Endometrial microvascular endothelial cells (primary cell): ENCODE data around the gene TBC1D10B. TPM values are rescaled to one million over a fixed set of nuclear protein-coding genes. Genes with fewer than 3 reads are reported as not detected.
"Not testable (repeated sequence)": the region's sequence is repeated elsewhere in the genome, so short reads cannot be mapped to it uniquely, and the experiment has no call there.

Experiments used
- in situ Hi-C: cut with HindIII; loops from 2 replicates; pipeline ENCODE4 v1.10.0; 2017; ENCODE audit warnings: low sequenced_read_pairs, low pct_unique_long_range_greater_than_20kb; ENCODE audit errors: inconsistent ontology term
- total RNA-seq: library from RNA; depleted of rRNA; stranded (reverse); fragments of >200 nt; gene quantifications from one replicate; pipeline ENCODE4 v1.2.3, GENCODE V29; 2015; ENCODE audit errors: inconsistent ontology term

The TBC1D10B gene
- total RNA-seq, 1 donor from 2014 or later = 69.5 TPM

DNA sequence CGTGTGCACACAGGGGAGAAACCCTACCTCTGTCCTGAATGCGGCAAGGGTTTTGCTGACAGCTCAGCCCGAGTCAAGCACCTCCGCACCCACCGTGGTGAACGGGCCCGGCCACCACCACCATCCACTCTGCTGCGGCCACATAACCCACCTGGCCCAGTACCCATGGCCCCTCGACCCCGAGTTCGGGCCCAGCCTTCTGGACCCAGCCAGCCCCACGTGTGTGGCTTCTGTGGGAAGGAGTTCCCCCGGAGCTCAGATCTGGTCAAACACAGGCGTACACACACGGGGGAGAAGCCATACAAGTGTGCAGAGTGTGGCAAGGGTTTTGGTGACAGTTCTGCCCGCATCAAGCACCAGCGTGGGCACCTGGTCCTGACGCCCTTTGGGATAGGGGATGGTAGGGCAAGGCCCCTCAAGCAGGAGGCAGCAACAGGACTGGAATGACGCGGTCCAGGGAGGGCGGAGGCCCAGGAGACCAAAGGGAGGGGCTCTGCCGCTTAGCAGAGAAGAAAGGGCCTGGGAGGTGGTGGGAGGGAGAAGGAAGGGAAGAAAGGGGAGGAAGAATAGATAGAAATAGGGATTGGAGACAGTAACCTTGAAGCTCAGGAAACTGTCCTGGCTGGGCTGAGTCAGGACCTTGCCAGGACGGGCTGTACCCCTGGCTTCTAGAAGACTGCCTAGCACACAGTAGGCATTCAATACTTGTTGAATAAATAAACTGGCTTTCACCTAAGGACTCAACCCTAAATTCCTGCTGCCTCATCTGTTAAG, 28.6 kb upstream of the TBC1D10B start:
- in situ Hi-C loops = no loop called here

DNA sequence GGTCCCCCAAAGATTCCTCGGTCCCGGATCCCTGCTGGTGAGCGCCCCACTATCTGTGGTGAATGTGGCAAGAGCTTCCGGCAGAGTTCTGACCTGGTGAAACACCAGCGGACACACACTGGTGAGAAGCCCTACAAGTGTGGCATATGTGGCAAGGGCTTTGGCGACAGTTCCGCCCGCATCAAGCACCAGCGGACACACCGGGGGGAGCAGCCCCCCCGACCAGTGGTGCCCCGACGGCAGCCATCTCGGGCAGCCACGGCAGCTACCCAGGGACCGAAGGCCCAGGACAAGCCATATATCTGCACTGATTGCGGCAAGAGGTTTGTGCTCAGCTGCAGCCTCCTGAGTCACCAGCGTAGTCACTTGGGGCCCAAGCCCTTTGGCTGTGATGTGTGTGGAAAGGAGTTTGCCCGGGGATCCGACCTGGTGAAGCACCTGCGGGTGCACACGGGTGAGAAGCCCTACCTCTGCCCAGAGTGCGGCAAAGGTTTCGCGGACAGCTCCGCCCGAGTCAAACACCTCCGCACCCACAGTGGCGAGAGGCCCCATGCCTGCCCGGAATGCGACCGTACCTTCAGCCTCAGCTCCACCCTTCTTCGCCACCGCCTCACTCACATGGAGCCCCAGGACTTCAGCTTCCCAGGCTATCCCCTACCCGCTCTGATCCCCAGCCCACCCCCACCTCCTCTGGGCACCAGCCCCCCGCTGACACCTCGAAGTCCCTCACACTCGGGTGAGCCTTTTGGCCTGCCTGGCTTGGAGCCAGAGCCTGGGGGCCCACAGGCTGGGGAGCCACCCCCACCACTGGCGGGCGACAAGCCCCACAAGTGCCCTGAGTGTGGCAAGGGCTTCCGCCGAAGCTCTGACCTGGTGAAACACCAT, 27.7 kb upstream of the TBC1D10B start:
- in situ Hi-C loops = no loop called here

DNA sequence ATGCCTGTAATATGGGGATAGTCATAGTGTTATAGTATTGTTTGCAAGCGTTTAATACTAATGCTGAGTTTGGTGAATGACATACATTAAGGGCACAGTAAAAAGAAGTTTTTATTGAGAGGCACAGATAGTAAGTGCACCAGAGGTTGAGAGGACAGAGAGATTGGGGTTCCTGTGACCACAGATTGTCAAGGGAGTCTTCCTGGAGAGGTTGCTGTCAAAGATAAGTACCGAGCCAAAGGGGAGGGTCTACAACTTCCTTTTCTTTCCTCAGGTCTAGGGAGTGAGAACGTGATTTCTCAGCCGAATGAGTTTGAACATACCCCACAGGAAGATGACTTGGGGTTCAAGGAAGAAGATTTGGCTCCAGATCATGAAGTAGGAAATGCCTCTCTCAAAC, 26.8 kb upstream of the TBC1D10B start:
- in situ Hi-C loops = no loop called here

DNA sequence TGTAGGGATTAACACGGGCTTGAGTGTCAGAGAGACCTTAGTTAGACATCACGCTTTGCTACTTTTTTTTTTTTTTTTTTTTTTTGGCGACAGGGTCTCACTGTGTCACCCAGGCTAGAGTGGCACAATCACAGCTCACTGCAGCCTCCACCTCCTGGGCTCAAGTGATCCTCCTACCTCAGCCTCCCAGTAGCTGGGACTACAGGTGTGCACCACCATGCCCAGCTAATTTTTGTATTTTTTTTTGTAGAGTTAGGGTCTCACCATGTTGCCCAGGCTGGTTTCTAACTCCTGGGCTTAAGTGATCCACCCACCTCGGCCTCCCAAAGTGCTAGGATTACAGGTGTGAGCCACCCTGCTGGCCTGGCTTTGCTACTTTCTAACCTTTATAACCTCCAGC, 26.3 kb upstream of the TBC1D10B start:
- in situ Hi-C loops = not testable (repeated sequence)

DNA sequence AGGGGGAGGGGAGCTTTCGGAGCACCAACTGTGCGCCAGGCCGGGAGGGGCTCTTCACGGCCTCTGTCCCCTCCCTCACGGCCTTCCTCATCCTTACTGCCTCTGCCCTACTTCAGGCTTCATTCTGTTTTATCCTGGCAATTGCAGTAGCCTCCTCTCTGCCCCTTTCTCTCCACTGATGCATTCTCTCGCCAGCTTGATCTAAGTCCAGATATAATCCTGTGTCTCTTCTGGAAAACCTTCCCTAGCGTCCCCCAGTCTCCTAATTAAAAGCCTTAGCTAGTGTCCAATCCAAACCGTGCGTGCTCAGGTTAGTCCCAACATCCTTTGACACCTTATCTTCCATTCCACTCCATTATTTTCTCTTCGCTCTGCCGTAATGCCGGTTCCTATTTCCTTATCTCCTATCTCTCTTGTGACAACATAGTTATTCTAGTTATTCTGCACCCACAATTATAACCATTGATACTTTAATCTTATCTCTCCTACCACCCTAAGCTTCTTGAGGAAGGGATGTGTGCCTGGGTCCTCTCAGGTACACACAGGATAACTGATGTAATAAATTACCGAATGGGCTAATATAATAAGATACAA, 25.8 kb upstream of the TBC1D10B start:
- in situ Hi-C loops = no loop called here

DNA sequence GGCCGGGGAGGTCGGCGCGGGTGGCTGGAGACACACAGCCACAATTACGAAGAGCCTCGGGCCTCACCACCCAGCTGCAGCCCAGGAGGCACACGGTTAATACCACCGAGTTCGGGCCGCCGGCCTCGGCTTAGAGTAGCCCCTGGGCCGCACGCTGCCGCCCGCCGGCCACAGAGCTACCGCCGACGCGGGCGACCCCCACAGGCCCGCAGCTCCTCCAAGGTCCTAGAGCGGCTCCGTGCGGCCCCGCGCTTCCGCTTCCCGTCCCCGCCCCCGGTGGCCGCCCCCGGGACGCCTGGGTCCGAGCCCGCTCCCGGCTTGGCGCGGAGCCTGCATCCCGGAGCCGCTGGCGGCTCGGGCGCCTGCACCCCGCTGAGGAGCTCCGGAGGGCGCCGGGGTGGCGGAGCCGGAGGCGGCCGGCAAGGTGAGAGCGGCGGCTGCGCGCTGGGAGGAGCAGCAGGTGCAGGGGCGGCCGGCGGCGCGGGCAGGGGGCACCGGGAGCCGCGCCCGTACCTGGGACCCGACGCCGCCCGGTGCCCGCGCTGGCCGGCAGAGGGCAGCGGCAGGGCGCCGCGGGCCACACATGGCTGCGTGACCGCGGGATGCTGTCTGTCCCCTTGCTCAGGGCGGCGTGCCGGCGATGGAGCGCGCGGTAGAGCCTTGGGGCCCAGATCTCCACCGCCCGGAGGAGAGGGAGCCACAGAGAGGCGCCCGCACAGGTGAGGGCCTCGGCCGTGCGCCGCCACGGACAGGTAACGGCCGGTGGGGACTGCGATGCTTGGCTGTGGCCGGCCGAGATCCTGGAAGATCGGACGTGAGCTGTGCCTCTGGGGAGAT, 25.1 kb upstream of the TBC1D10B start, which contains the start of gene ZNF48:
TSS of gene ZNF48 (plus strand) at position 266 of the 837 bp plus-strand sequence. CDS start at position 641, 375 bp downstream.
- in situ Hi-C loops = no loop called here

DNA sequence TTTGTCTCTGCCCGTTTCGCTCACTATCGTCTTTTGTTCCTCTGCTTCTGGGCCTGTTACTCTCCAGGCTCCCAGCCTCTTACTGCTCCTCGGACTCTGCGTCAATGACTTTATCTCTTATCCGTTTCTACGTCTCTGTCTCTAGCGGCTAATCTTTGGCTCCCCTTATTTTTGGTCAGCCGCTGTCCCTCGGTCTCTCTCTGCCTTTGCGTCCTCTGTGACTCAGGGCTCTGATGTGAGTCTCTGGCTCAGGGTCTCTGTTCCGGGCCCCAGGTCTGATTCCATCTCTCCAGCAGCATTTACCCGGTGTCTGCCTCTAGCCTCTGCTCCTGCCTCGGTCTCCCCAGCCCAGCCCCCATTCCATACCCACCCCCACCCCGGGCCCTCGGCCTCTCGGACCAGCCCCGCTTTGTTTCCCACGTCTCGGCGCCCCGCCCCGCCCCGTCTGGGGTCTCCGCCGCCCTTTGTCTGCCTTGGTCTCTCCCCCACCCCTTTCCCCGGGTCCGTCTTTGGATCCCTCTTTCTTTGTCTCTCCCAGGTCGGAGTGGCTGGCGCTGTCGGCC, 24.4 kb upstream of the TBC1D10B start:
- in situ Hi-C loops = no loop called here

DNA sequence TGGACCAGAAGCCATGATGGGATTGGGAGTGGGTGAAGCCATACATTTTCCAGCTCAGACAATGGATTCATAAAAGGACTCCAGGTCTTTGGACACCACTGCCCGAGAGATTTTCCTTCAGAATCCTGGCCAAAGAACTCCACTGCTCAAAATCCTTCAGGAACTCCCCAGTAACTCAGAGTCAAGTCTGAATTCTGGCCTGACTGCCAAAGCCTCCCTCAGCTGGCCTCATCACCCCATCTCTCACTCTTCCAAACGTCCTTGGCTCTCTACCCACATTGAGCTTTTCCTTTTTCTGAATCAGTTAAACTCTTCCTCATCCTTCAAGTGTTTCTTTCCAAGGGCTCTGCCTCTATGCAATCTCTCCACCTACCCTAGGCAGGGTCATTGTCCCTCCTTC, 13.2 kb upstream of the TBC1D10B start:
- in situ Hi-C loops = no loop called here

DNA sequence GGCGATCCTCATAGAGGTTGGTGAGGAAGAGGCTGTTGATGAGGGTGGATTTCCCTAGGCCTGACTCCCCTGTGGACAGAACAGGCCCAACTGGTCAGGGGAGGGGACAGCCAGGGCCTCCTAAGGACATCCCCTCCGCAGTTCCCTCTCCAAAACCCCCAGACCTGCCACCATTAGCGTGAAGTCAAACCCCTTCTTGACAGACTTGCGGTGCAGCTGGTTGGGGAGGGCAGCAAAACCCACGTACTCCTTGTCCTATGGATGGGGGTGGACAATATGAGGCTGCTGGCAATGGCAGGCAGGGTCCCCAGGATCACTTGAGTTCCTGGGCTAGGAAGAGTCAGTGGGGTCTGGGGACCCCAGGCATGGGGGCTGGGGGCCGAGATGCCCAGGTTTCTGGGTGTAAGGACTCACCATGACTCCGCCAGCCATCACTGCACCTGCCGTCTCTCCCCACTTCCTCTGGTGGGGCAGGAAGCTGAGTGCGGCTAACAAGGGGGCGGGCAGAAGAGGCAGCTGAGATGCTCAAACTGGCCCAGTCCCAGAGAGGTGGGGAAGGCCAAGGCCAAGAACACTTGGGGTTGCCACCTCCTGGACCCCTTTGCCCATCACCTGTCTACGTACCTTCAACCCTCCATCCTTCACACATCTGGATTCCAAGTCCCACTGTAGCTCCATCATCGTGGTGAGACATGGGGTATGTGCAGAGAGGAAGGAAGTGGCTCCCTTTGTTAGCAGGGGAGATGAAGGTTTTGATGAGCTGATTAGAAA, 12.0 kb upstream of the TBC1D10B start, which contains the start of gene SEPTIN1:
TSS of gene SEPTIN1 (minus strand) at position 451 of the 771 bp plus-strand sequence. CDS start at position 432, 19 bp downstream.
- in situ Hi-C loops = no loop called here

DNA sequence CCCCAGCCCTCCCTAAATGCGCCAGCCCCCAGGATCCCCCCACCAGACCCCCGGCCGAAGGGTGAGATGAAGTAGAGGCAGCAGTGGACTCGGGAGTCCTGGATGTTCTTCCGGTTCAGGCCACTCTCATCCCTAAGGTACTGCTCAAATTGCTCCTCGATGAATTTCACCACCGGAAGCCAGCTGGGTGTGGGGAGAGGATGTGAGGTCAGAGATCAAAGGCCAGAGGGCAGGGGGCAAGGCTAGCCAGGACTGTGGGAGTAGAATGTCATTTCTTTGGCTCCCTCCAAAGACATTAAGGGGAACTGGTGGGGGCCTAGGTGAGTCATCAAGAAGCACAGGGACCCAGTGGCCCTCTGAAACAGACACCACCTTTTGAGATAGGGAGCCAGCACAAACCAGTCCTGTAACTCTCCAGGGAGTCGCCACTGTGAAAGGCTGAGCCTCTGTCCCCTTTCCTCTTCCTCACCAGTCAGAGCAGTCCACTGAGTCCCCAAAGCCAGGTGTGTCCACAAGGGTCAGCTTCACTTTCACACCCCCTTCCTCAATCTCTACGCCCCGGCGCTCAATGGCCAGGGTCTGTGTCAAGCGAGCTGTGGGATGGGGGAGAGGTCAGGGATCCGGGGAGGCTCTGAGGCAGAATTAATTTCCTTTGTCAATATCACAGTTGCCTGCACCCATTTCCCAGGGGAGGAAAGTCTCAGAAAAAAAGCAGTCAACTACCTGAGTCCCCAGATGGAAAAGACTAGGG, 11.2 kb upstream of the TBC1D10B start:
- in situ Hi-C loops = no loop called here

DNA sequence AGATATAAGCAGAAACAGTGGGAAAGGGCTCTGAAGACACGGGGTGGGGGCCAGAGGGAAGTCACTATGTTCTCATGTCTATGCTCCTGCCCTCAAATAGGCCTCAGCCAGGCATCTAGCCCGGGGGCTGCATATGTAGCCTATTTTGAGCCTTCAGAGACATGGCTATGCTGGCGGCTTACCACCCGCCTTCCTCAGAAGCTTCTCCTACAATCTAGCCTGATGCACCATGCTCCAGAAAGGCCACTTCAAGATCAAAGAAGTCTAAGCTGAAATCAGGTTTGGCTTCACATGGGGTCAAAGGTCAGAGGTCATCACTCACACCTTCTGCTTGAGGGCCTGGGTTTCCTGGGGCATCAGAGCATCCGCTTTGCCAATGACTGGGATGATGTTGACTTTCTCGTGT, 10.5 kb upstream of the TBC1D10B start:
- in situ Hi-C loops = no loop called here

DNA sequence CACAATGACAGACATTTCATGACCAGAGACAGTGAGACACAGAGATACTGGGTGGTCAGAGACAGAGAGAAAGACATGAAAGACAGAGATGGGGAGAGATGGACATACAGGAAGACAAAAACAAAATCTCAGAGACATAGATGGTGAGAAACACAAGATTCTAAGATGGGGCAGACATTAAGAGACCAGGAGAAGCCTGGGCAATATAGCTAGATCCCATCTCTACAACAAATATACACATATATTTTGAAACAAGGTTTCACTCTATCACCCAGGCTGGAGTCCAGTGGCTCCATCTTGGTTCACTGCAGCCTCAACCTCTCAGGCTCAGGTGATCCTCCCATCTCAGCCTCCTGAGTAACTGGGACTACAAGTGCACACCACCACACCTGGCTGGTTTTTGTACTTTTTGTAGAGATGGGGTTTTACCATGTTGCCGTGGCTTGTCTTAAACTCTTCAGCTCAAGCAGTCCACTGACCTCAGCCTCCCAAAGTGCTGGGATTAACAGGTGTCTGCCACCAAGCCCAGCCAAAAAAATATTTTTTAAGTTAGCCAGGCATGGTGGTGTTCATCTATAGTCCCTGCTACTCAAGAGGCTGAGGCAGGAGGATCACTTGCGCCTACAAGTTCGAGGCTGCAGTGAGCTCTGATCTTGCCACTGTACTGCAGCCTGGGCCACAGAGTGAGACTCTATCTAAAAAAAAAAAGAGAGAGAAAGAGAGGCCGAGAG, 9.9 kb upstream of the TBC1D10B start:
- in situ Hi-C loops = no loop called here

DNA sequence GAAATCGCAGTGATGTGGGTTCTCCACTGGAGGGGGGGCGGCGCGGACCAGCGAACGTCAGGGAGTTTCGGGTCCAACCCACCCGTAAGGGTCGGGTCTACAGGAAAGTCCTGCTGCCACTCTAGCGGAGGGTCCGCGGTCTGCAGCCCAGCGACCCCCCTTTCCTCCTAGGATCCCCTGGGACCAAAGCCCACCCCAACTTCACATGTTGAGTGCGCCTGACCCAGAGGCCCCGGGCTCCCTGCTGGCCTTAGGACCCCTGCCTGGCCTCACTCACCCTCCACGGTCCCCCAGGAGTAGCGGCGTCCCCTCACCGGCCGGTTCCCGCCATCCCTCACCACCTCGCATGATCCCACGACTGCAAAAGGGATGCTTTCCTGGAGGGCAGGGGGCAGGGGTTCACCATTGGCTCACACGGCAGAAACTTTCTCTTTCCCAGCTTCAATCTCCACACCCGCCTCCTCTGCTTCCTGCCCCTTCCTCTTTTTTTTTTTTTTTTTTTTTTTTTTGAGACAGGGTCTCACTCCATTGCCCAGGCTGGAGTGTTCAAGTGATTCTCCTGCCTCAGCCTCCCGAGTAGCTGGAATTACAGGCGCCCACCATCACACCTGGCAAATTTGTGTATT, 9.0 kb upstream of the TBC1D10B start:
- in situ Hi-C loops = no loop called here

DNA sequence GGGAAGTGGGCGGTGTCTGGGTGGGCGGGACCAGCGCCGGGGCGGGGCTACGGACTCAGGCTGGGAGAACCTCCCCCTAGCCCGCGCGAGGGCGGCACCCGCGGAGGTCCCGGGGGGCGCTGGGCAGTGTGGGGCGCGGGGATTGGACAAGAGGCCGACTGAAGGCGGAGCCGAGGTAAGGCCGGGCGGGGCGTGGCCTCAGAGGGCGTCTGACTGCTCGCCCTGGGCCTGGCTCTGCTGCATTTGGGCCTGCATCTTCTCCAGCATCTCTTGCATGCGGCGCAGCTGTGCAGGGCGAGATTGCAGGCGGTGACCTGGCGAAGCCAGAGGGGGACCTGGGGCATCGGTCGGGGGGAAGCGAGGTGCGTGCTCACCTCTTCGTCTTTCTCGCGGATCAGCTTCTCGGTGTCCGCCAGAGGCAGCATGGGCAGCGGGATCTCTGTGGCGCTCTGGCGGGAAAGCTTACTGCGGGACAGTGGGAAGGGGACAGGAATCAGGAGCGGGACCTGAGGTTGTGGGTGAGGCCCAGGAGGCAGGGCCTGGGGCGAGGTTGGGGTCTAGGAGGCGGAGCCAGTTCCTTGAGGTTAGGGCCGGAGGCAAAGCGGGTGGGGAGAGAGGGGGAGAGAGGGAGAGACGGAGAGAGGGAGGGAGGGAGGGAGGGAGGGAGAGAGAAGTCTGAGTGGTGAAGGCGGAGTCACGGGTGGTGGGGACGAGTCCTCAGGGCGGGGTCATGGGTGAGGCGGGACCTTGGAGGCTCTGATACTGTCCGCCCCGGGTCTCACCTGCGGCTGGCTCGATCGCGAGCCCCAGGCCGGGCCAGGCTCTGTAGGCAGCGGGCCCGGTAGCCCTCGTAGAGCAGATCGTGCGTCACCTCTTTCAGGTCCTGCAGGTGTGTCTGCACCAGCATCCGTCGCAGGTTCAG, 8.2 kb upstream of the TBC1D10B start:
- in situ Hi-C loops = no loop called here

DNA sequence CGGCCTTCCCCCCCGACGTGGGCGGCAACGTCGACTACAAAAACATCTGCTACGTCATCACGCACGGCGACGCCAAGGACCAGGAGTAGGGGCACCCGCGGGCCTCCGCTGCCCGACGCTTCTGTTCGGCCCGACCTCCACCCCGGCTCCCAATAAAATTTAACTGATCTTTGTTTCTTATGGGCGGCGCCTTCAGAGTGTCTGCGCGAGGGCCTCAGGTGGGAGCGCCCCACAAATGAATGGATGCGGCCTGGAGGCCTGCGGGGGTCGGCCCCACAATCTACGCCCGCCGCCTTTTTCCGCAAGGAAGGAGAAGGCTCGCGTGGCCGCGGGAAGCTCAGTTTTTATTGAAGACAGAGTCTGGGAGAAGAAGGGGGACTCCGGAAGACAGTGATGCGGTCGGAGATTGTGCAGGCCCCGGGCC, 7.5 kb upstream of the TBC1D10B start:
- in situ Hi-C loops = no loop called here
